Stimulated activated CD4-positive, alpha-beta T cell treated with anti-CD3 and anti-CD28 coated beads, Interleukin-12 subunit alpha, Interleukin-12 subunit beta, amount 100 ng/mL, for 48 hours (primary cell): Measurements from ENCODE around the gene ACAA2.
"Not testable (repeated sequence)": the region's sequence is repeated elsewhere in the genome, so short reads cannot be mapped to it uniquely, and the experiment has no call there.

Experiments used
- DNase-seq, 3 donors: peaks; one replicate each; pipeline ENCODE4 v3.0.0-alpha.2; 2020; ENCODE audit warnings: low read depth in 2 of 3, low spot score in 1 of 3

Gene ACAA2

DNA sequence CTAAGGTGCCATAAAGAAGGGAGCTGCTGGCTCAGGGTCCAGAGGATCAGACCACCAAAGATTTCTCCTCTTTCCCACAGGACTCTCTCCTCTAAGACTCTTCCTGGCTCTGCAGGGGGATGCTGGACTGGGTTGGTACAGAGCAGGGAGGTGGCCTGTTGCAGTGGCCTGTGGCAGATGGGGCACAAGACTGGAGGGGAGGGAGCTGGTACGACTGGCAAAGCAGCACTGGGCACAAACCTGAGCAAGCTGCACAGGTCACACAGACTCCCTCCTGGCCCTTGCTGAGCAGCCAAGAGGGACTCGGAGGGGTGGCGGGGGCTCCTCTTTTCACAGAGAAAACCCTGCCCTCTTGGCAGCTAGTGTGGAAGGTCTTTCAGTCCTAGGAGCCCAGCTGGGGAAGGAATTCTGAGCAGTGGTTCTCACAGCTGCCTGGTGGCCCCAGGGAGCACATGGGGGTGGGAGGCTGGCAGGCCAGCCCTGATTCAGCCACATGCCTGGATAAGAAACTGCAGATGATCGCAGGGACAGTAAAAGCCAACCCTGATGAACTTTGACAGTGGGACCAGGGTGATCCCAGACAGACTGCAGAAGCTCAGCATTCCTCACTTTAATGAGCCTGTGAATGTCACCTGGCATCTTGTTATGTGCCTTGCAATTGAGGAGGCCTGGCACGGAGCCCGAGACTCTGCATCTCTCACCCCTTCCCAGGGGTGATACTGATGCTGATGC, 32.5 kb upstream of the ACAA2 start:
- DNase-seq, result no peak

DNA sequence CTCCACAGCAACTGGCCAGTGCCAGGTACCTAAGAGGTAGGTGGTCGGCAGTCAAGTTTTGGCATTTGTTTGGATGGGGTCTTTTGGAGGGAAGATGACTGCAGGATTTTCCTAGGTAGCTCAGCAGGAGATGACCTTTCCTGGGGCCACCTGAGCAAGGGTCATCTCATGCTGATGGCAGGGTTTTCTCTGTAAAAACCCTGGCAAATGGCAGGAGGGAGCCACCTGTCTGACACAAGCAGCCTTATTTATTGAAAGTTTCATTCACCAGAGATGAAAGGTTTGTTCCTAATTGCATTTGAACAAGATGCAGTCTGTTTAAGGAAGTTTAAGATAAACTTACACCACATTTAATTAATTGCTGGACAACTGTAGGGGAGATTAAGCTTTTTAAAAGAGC, 31.6 kb upstream of the ACAA2 start:
- no peak for DNase-seq

GRCh38 chr18:49843778-49844625, 30.7 kb upstream of the ACAA2 start:
- DNase-seq, result no peak

DNA sequence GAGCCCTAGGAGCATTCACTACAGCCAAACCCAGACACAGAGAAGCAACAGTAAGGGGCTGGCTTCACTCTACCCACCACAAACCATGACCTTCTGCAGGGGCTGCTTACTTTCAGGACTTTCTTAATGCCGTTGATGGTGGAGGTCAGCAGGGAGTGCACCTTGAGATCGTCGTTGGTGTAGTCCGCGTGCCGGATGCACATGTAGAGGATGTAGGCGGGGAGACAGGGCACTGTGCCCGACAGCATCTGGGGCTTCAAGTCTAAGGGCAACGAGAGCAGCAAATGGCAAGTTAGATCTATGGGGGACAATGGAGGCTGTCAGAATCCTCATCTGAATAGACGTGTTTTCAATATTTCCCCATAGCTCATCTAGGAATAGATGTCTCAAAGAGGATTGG, 29.8 kb upstream of the ACAA2 start:
- DNase-seq, result no peak

DNA sequence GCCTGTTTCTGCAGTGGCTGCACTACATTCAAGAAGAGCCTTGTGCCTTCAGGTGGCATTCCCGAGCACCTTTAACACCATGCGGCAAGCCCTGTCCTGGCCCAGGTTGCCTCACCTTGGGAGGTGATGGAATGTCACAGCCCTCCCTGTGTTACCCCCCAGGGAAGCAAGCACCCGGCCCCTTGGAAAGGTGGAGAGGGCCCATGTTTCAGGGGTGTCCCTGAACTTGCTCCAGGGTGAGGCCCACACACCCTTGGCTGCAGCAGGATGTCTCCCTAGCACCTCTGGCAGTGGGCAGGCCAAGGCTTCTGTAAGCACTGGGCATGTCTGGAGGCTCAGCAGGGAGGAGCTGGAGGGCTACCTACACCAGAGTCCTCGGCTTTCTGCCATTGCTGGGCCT, 29.3 kb upstream of the ACAA2 start:
- DNase-seq, result no peak

GRCh38 chr18:49841236-49842217, 28.2 kb upstream of the ACAA2 start:
- no peak for DNase-seq

DNA sequence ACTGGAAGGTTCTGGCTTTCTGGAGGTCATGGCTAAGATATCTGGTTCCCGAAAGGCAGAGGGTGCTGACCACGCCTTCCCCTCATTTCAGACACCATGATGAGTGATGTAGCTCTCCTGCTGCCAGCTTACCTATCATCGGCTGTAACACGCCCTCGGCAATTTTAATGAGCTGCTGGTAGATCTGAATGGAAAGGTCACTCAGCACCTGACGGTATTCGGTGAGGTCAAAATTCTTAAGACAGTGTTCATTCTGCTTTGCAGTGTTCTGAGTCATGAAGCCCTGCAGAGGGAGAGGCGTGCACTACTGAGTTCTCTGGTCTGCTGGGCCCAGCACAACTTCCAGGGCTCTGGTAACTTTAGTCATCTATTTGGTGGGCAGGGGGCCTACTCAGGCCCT, 25.7 kb upstream of the ACAA2 start:
- no peak for DNase-seq

DNA sequence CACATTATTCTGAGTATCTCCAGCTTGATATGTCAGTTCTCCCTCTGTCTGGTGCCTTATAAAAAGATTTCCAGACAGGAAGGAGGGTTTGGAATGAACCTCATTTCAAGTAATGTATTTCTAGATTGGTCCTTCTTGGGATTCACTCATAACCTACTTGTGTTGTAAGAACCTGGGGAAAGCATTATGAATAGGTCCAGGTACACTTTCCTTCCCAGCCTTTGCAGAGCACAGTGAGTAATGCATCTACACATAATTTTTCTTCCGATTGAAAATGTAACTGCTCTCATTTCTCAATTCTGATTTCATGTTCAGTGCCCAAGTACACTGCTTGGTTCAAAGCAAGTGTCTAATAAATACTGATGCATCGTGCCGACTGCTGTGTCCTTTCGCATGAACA, 25.0 kb upstream of the ACAA2 start:
- no peak for DNase-seq

GRCh38 chr18:49837889-49838288, 24.6 kb upstream of the ACAA2 start:
- no peak for DNase-seq

- not testable (repeated sequence) for DNase-seq
Measured at GRCh38 chr18:49837316-49837835, 24.0 kb upstream of the ACAA2 start.

DNA sequence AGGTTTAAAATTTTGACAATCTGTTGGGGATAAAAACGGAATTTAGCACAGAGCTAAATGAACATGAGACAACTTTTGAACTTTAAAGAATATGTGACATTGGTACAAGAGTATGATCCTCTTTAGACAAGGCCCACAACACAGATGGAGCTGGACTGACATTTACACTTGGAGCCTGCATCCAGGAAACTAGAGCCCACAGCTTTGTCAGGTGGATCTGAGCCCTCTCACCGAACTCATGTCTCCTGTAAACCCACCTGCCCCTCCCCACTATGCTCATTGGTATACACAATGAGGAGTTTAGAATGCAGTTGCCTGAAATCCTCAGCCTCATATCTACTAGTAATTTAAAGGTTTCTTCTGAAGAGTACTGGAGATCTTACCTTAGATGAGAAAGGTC, 22.1 kb upstream of the ACAA2 start:
- DNase-seq, result no peak

GRCh38 chr18:49834258-49834657, 20.9 kb upstream of the ACAA2 start:
- no peak for DNase-seq

- DNase-seq, result no peak
Measured at GRCh38 chr18:49833814-49834213, 20.5 kb upstream of the ACAA2 start.

- no peak for DNase-seq
Measured at GRCh38 chr18:49832221-49832647, 18.9 kb upstream of the ACAA2 start.

- no peak for DNase-seq
Measured at GRCh38 chr18:49827996-49828395, 14.7 kb upstream of the ACAA2 start.

DNA sequence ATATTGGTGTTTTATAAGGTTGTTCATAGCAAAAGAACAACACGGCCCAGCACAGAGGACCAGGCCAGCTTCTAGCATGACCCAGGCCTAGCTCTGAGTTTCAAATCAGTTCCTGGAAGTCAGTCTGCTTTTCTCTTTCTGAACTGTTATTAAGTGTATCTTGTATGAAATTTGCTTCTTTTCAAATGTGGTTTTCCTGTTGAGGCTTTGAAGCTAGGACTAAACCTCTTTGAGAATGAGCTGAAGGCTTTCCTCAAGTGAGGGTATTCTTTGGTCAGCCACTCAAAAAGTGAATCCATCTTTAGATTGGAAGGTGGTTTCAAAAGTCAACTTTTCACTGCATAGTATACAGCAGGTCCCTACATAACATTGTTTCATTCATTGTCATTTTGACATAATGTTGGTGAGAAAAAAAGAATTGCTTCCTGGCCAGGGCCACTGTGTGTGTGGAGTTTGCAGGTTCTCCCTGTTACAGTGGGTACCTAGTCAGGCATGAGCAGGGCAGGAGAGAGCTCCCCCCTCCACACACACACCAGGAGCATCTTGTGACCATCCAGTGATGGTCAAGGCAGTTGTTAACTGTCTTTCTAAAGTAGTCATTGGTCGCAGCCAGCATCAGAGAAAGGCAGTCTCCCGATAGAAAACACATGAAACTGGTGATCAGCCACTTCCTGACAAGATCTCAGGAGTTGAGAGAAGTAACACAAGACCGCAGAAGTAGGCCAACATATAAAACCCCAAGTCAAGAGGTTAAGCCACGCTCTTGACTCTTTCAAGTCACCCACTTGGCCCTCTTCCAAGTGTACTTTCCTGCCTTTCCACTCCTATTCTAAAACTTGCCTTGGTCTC, 6.7 kb upstream of the ACAA2 start:
- DNase-seq, result peak in 2 of 3 donors; percentile 19 to 42

DNA sequence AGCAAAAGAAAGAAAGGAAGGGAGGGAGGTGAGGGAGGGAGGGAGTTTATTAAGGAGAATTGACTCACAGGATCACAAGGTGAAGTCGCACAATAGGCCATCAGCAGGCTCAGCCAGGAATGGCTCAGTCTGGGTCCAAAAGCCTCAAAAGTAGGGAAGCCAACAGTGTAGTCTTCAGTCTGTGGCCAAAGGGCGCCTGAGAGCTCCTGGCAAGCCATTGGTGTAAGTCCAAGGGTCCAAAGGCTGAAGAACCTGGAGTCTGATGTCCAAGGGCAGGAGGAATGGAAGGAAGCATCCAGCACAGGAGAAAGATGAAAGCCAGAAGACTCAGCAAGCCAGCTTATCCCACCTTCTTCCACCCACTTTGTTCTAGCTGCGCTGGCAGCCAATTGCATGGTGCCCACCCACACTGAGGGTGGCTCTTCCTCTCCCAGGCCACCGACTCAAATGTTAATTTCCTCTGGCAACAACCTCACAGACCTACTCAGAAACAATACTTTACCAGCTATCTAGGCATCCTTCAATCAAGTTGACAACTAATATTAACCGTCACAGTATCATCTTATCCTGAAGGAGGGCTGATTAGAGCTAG, 5.8 kb upstream of the ACAA2 start:
- no peak for DNase-seq

DNA sequence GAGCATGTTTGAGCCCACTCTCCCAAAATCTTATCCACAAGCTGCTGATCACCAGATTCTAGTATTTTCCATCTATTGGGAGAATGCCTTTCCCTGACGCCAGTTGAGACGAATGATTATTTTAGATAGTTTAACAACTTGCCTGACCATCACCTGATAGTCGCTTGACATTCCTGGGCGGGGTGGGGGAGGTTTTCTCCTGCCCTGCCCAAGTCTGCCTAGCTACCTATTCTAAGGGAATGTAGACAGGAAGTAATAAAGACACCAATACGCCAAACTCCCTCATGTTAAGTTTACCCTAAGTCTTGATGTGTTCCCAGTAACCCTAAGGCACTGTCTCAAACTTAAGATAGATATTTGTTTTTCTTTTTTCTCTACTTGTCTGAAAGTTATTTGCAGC, 4.6 kb upstream of the ACAA2 start:
- no peak for DNase-seq

DNA sequence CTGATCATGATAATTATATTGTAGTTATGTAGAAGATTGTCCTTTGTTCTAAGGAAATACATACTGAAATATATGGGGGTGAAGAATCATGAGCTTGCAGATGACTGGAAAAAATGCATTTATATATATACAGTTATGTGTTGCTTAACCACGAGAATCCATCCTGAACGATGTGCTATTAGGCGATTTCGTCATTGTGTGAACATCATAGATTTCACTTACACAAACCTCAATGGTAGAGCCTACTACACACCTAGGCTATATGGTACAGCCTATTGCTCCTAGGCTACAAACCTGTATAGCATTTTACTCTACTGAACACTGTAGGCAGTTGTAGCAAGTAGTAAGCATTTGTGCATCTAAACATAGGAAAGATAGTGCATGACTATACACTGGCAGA, 2.6 kb upstream of the ACAA2 start:
- no peak for DNase-seq

GRCh38 chr18:49814147-49814499, 790 bp upstream of the ACAA2 start:
- DNase-seq, result peak; percentile 35 to 47 (median 44)
